K562 (cell line): ENCODE measurements around the gene LTK. TPM values are rescaled to one million over a fixed set of nuclear protein-coding genes. Genes with fewer than 3 reads are reported as not detected.

Experiments
- ARID3A ChIP-seq: IDR thresholded peaks from 2 replicates; pipeline ENCODE4 v1.6.1; 2012; ENCODE audit warnings: low read depth, low read length, improper control_type of control experiment, borderline replicate concordance
- EWSR1 ChIP-seq: fragments of 450-650 bp; IDR thresholded peaks from 2 replicates; pipeline ENCODE4 v1.6.1; 2018; ENCODE audit warnings: borderline replicate concordance, mild to moderate bottlenecking, low read depth, moderate library complexity; ENCODE audit not compliant: partially characterized antibody
- KAT7 ChIP-seq: sonication (generic); formaldehyde crosslinking; IDR thresholded peaks from 2 replicates; pipeline ENCODE4 v1.8.0; 2022; ENCODE audit warnings: missing genetic modification reagents, mild to moderate bottlenecking, borderline replicate concordance
- LEF1 ChIP-seq: fragments of 450-650 bp; IDR thresholded peaks from 2 replicates; pipeline ENCODE4 v1.6.1; 2016; ENCODE audit warnings: mild to moderate bottlenecking
- NCOR1 ChIP-seq: fragments of 450-650 bp; IDR thresholded peaks from 2 replicates; pipeline ENCODE4 v1.6.1; 2016; ENCODE audit warnings: mild to moderate bottlenecking, moderate library complexity
- NEUROD1 ChIP-seq: fragments of 150-350 bp; IDR thresholded peaks from 2 replicates; pipeline ENCODE4 v1.6.1; 2014; ENCODE audit warnings: borderline replicate concordance, low read length, low read depth; ENCODE audit not compliant: partially characterized antibody
- NONO ChIP-seq, 2 experiments: fragments of 200-400 bp in 1 of 2; fragments of 450-650 bp in 1 of 2; formaldehyde crosslinking in 1 of 2; IDR thresholded peaks; 2 replicates each; pipeline ENCODE4 v1.6.1; 2017; ENCODE audit warnings: low read depth in 2 of 2, mild to moderate bottlenecking in 2 of 2, moderate library complexity in 2 of 2, low read length in 1 of 2
- THRAP3 ChIP-seq: fragments of 450-650 bp; IDR thresholded peaks from 2 replicates; pipeline ENCODE4 v1.6.1; 2016; ENCODE audit warnings: mild to moderate bottlenecking, inconsistent platforms, borderline replicate concordance
- ZBTB49 ChIP-seq: sonication (generic); formaldehyde crosslinking; IDR thresholded peaks from 2 replicates; pipeline ENCODE4 v1.8.0; 2022; ENCODE audit warnings: missing genetic modification reagents, mild to moderate bottlenecking, borderline replicate concordance
- ZNF224 ChIP-seq: sonication (generic); formaldehyde crosslinking; IDR thresholded peaks from 2 replicates; pipeline ENCODE4 v1.8.0; 2022; ENCODE audit warnings: mild to moderate bottlenecking, missing genetic modification reagents
- ZNF449 ChIP-seq: fragments of 250-450 bp; sonication (Bioruptor Pico); IDR thresholded peaks from 2 replicates; pipeline ENCODE4 v1.8.0; 2022; ENCODE audit warnings: moderate library complexity, mild to moderate bottlenecking, inconsistent platforms
- polyA plus RNA-seq, 8 experiments: library from polyadenylated mRNA; depleted of rRNA in 4 of 8; stranded (reverse) in 5 of 8; unstranded in 3 of 8; fragments of >200 nt; fragmentation: Nextera tagmentation in 2 of 8; fragmentation: Illumina TruSeq in 1 of 8; extraction: Ambion mirVana in 2 of 8; extraction: Trizol in 1 of 8; gene quantifications; 2 replicates each; pipeline versions ENCODE4 v1.2.1 to v1.2.3, GENCODE V29; 2011 to 2014; ENCODE audit warnings: inconsistent platforms in 1 of 8, missing spikeins in 1 of 8
- total RNA-seq, 7 experiments: library from RNA; depleted of rRNA in 6 of 7; stranded (reverse); fragments of >200 nt in 6 of 7; fragmentation: Illumina TruSeq in 2 of 7; extraction: Trizol in 2 of 7; gene quantifications; 2 replicates each; pipeline versions ENCODE4 v1.2.1 to v1.2.3, GENCODE V29; 2011 to 2021; ENCODE audit warnings: low replicate concordance in 1 of 7
- TF ChIP-seq, protein P1 (sequence below): fragments of 250-450 bp; sonication (Bioruptor Pico); IDR thresholded peaks from 2 replicates; pipeline ENCODE4 v1.8.0; 2022; ENCODE audit warnings: inconsistent platforms
- TF ChIP-seq, protein P2 (sequence below): fragments of 250-450 bp; sonication (Bioruptor Pico); IDR thresholded peaks from 2 replicates; pipeline ENCODE4 v1.5.0; 2020; ENCODE audit warnings: mild to moderate bottlenecking, borderline replicate concordance

The LTK gene
- total and polyA plus RNA-seq, 9 of the 15 experiments (the other 6 are each of a cell fraction or from before 2014, with no cell fraction given): 0.25 to 4.4 (median 1.8) TPM

DNA sequence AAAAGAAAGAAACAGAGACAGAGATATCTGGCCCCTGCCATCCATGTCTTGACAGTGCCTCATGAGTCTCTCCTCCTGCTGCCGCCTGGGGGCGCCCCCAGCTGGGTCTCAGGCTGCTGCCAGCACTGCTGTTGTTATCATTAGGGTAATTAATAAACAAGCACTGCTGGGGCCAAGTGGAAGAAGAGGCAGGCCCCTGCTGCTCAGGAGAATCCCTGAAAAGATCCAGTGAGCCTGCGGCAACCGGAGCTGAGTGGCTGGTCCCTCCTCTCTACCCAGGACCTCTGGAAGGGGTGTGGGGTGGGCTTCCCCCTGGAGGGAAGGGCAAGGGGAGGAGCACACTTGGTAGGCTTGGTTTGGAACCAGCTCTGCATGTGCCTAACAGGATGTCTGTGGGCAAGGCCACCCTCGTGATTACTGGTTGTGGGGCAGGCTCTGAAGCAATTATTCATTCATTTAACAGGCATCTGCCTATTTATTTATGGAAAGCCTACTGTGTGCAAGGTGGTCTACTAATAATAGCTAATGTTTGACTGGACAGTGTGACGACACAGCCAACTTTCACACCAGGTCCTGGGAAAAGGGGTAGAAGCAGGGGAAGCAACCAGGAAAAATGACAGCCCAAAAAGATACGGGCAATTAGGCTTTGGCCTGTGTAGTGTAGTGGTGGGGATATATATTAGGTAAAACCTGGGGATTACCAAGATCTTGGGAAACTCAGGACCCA, 44.2 kb upstream of the LTK start (continued):
- TF ChIP-seq THRAP3: no peak
- no peak for TF ChIP-seq ZBTB49 (CRISPR knock-in tag)
- no peak for TF ChIP-seq NCOR1
- TF ChIP-seq NONO (IDR thresholded peaks at IDR 0.05; ENCODE audit: low read depth in 2 of 2, low read length in 1 of 2): no peak
- TF ChIP-seq ZNF224 (CRISPR knock-in tag): no peak
- 0 out of 2 replicates have a peak, but pooled peaks have one; percentile 28 for TF ChIP-seq KAT7
- TF ChIP-seq ARID3A: peak; percentile 80; the same call in 1 of the 2 replicates
- no peak for TF ChIP-seq EWSR1
- TF ChIP-seq ZNF449 (CRISPR knock-in tag): no peak
- no peak for TF ChIP-seq LEF1
- TF ChIP-seq, protein P1, sequence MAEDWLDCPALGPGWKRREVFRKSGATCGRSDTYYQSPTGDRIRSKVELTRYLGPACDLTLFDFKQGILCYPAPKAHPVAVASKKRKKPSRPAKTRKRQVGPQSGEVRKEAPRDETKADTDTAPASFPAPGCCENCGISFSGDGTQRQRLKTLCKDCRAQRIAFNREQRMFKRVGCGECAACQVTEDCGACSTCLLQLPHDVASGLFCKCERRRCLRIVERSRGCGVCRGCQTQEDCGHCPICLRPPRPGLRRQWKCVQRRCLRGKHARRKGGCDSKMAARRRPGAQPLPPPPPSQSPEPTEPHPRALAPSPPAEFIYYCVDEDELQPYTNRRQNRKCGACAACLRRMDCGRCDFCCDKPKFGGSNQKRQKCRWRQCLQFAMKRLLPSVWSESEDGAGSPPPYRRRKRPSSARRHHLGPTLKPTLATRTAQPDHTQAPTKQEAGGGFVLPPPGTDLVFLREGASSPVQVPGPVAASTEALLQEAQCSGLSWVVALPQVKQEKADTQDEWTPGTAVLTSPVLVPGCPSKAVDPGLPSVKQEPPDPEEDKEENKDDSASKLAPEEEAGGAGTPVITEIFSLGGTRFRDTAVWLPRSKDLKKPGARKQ (CRISPR knock-in tag): no peak
- TF ChIP-seq, protein P2, sequence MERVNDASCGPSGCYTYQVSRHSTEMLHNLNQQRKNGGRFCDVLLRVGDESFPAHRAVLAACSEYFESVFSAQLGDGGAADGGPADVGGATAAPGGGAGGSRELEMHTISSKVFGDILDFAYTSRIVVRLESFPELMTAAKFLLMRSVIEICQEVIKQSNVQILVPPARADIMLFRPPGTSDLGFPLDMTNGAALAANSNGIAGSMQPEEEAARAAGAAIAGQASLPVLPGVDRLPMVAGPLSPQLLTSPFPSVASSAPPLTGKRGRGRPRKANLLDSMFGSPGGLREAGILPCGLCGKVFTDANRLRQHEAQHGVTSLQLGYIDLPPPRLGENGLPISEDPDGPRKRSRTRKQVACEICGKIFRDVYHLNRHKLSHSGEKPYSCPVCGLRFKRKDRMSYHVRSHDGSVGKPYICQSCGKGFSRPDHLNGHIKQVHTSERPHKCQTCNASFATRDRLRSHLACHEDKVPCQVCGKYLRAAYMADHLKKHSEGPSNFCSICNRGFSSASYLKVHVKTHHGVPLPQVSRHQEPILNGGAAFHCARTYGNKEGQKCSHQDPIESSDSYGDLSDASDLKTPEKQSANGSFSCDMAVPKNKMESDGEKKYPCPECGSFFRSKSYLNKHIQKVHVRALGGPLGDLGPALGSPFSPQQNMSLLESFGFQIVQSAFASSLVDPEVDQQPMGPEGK (CRISPR knock-in tag): no peak
- no peak for TF ChIP-seq NEUROD1
